Fibroblast of mammary gland (primary cell): ENCODE data around the gene TCF7L2.

Source experiments
- DNase-seq: peaks from one replicate; pipeline ENCODE4 v3.0.0-alpha.2; 2010; ENCODE audit warnings: low read depth
- H3K4me3 ChIP-seq: 2 replicates; pipeline ENCODE4 v1.5.1; 2011; ENCODE audit warnings: low read depth, mild to moderate bottlenecking, low read length, moderate library complexity; ENCODE audit not compliant: control insufficient read depth
- CTCF ChIP-seq: conservative IDR thresholded peaks from 2 replicates; pipeline ENCODE4 v1.5.1; 2011; ENCODE audit warnings: low read depth, low read length, inconsistent platforms; ENCODE audit not compliant: control insufficient read depth, insufficient read depth

The TCF7L2 gene

DNA sequence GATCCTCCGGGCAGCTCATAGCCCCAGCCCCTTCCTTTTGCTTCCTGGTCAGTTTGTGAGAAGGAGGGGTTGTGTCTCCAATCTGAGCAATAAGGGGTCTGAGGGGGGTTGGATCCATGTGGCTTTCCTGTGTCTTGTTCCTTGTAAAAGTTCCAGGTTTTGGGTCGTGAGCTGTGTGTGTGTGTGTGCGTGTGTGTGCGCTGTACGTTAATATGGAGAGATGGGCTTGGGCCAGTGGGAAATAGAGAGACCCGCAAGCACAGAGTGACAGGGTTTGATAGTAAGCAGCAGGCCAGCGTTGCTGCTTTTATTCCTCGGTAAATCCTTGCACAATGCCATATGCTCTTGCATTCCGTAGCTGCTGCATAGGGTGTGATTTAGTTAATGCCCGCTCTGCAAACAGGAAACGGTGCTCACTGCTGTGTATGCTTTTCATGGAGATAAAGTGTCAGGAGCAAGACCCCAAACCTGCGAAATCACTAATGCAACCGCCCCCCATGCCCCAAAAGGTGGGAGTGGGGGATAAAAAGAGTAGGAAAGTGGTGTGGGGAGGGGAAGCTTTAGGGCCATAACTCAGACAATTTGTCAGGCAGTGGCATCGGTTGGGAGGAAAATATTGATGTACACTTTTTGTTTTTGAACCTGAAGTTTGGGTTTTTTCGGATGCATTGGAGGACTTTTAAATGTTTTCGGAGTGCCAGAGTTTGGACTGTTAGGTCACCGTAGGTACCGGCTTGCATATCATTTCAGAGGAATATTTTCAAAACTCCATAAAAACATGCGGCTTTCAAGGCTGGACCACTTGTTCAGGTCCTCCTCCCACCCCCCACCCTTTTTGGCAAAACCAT lies 108.7 kb downstream of the TCF7L2 start:
- no peak for TF ChIP-seq CTCF
- H3K4me3 ChIP-seq: peak overlapping the region; percentile 29
- DNase-seq: peak; percentile 85

DNA sequence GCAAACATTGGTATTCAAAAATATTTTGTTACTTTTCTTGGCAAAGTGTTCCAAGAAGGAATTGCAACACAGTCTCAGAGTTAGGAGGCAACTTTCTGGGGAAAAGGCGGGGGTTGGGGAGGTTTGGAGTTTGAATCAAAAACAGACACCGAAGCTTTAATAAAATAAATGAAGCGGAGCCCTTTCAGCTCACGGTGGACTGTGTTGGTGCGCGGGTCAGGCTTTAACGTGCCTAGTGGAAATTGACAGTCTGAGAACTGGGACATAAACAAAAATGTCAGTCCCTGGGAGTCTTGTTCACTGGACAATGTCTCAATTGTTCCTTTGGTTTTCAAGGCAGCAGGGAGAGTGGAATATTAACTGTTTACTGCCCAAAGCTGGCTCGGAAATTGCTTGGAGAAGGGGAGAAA lies 109.3 kb downstream of the TCF7L2 start:
- peak overlapping the region; percentile 29 for H3K4me3 ChIP-seq
- TF ChIP-seq CTCF: no peak
- DNase-seq: peak; percentile 82

DNA sequence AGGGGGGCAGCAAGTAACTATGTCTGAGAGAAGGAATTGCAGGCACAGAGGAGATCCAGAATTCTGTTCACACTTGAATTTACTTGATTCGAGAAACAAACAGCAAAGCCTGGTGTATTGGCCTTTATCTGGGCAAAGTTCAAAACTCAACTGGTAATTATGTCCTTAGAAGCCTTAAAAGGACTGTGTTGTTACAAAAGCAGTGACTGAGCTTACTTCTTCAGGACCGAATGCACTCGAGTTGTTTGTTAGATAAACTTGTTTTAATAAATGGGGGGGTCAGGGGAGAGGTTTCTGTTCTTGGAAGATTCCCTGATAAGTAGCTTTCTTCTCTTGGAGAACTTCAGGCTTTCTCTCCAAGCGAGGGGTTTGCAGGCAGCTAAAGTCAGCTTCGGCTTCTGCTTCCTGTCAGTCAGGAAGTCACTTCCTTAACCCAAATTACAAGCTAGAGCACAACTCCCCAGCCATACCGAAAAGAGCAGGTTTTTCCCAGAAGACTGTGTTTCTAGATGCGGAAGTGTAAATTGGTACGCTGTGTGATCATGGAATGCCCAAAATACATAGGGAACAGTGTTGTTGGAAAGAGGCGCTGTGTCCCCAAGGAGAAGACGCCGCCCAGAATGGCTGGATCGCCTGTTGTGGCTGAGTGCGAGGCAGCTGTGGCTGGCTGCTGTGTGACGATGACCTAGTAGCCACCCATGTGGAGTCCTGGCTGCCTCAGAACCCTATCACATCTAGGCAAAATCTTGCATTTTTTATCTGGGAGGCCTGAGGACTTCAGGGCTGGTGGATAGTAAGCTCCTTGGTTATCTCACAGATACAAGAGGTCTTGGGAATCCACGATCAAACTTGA lies 110.4 kb downstream of the TCF7L2 start:
- TF ChIP-seq CTCF: no peak
- no peak for DNase-seq
- no peak overlapping the region for H3K4me3 ChIP-seq

- no peak for DNase-seq
- no peak overlapping the region for H3K4me3 ChIP-seq
- TF ChIP-seq CTCF: no peak
These were observed 111.0 kb downstream of the TCF7L2 start for GRCh38 chr10:113061054-113061430.

DNA sequence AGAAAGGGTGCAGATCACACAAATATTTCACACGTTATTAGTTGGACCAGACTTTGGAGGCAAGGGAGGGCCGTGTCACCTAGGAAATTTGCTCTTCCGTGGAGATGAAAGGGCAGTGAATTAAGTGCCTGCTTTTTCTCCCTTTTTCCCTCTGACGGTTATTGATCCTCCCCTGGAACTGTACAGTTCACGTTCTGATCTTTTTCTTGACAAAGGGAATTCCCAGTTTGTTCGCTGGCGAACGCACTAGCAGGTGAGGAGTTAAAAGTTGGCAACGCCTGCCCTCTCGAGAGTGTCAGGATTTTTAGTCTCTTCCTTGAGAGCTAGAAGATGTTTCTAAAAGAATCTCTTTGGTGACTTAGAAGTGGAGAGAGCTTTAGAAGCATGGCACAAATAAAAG lies 111.5 kb downstream of the TCF7L2 start:
- no peak for DNase-seq
- H3K4me3 ChIP-seq: no peak overlapping the region
- no peak for TF ChIP-seq CTCF

DNA sequence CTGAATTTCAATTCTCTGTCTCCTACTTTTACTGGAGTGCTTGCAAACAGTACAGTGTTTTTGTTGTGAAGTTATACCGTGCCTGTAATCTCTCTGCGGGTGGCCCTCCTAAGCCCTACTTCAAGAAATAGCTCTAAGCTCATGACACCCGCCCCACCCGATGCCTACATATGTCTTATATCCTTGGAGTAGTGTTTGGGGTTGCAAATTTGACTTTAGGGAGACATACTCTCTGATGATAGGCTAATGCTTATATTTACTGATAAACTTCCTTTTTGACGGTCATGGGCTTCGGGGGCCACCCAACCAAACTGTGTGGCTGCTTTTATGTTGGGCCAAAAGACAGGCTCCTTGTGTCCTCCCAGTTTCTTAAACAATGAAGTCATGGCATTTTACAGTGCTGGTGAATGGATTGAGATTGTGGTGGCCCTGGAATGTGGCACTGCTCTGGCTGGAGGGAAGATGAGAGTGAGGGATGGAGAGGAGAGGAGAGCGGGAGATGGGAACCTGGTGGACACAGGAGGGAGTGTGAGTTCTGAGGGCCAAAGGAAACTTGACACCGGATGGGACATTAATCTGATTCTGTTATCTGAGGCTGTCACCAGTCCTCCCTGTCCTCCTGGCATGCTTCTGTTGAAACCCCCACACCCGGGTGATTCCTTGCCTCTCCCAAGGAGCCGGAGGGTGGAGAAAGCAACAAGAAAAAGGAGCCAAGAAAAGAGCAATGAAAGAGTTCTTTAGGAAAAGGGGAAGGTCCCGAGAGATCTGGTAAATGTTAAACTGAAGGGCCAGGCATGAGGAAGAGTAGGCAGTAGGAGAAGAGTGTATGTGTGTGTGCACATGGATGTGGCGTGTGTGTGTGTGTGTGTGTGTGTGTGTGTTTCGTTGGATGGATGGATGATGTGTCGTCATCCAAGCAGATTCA lies 113.3 kb downstream of the TCF7L2 start:
- no peak overlapping the region for H3K4me3 ChIP-seq
- DNase-seq: no peak
- no peak for TF ChIP-seq CTCF
